Neural cell (in vitro differentiated cells): Measurements from ENCODE around the gene CCDC149. TPM values are rescaled to one million over a fixed set of nuclear protein-coding genes. Genes with fewer than 3 reads are reported as not detected.

ENCODE experiments used
- H2AFZ ChIP-seq: fragments of 200-600, 300-800 bp; sonication (generic), shearing (Covaris generic); 2 replicates; pipeline ENCODE4 v1.6.0; 2014; ENCODE audit warnings: low read depth, mild to moderate bottlenecking, antibody characterized with exemption, low read length, moderate library complexity
- H3F3A ChIP-seq: fragments of 200-600 bp; shearing (Covaris generic); 2 replicates; pipeline ENCODE4 v1.6.1; 2016; ENCODE audit warnings: mild to moderate bottlenecking, moderate library complexity, mixed read lengths, antibody characterized with exemption, low read length; ENCODE audit not compliant: insufficient read depth, poor library complexity, severe bottlenecking
- H3K27ac ChIP-seq: fragments of 200-600, 300-800 bp; sonication (generic), shearing (Covaris generic); 2 replicates; pipeline ENCODE4 v1.5.1; 2014; ENCODE audit warnings: mild to moderate bottlenecking, low read length, moderate library complexity
- H3K27me3 ChIP-seq: fragments of 300-800, 200-600 bp; sonication (generic), shearing (Covaris generic); 2 replicates; pipeline ENCODE4 v1.6.0; 2014; ENCODE audit warnings: mild to moderate bottlenecking, low read depth, low read length, moderate library complexity; ENCODE audit not compliant: insufficient read depth
- H3K36me3 ChIP-seq: fragments of 300-800, 200-600 bp; sonication (generic), shearing (Covaris generic); 2 replicates; pipeline ENCODE4 v1.5.1; 2014; ENCODE audit warnings: mild to moderate bottlenecking, antibody characterized with exemption, low read length, moderate library complexity; ENCODE audit not compliant: insufficient read depth
- H3K4me2 ChIP-seq: fragments of 300-800, 200-600 bp; sonication (generic), shearing (Covaris generic); 2 replicates; pipeline ENCODE4 v1.6.0; 2014; ENCODE audit warnings: mild to moderate bottlenecking, low read length
- H3K4me3 ChIP-seq: fragments of 300-800, 200-600 bp; sonication (generic), shearing (Covaris generic); 2 replicates; pipeline ENCODE4 v1.5.1; 2014; ENCODE audit warnings: mild to moderate bottlenecking, low read length, moderate library complexity
- H3K79me2 ChIP-seq: fragments of 200-600 bp; shearing (Covaris generic); replicated peaks from 2 replicates; pipeline ENCODE4 v1.6.0; 2014; ENCODE audit warnings: mild to moderate bottlenecking, low read length, moderate library complexity; ENCODE audit not compliant: insufficient read depth
- H3K9ac ChIP-seq: fragments of 300-800, 200-600 bp; sonication (generic), shearing (Covaris generic); 2 replicates; pipeline ENCODE4 v1.6.1; 2016; ENCODE audit warnings: mild to moderate bottlenecking, low read length, mixed read lengths
- H3K9me2 ChIP-seq: fragments of 200-600 bp; shearing (Covaris generic); 2 replicates; pipeline ENCODE4 v1.6.1; 2016; ENCODE audit warnings: mild to moderate bottlenecking, low read length, mixed read lengths; ENCODE audit not compliant: insufficient read depth
- H3K9me3 ChIP-seq: fragments of 200-600, 300-800 bp; sonication (generic), shearing (Covaris generic); 2 replicates; pipeline ENCODE4 v1.6.1; 2016; ENCODE audit warnings: mild to moderate bottlenecking, mixed run types, low read length, moderate library complexity, mixed read lengths
- H4K20me1 ChIP-seq: fragments of 200-600 bp; shearing (Covaris generic); 2 replicates; pipeline ENCODE4 v1.6.1; 2016; ENCODE audit warnings: mild to moderate bottlenecking, mixed run types; ENCODE audit not compliant: insufficient read depth
- CTCF ChIP-seq: fragments of 450-650 bp; IDR thresholded peaks from 2 replicates; pipeline ENCODE4 v1.5.1; 2014; ENCODE audit warnings: antibody characterized with exemption, mild to moderate bottlenecking, moderate library complexity; ENCODE audit not compliant: poor library complexity, severe bottlenecking
- EP300 ChIP-seq: fragments of 450-650 bp; conservative IDR thresholded peaks from 2 replicates; pipeline ENCODE4 v1.6.1; 2014; ENCODE audit warnings: antibody characterized with exemption, mild to moderate bottlenecking, moderate library complexity; ENCODE audit not compliant: poor library complexity, severe bottlenecking
- EZH2 ChIP-seq: fragments of 200-600, 300-800 bp; shearing (Covaris generic), sonication (generic); IDR thresholded peaks from 2 replicates; pipeline ENCODE4 v1.6.1; 2014; ENCODE audit warnings: antibody characterized with exemption, low read length, borderline replicate concordance, mild to moderate bottlenecking; ENCODE audit not compliant: insufficient read depth, poor library complexity, severe bottlenecking
- MXI1 ChIP-seq: fragments of 450-650 bp; conservative IDR thresholded peaks from 2 replicates; pipeline ENCODE4 v1.6.1; 2014; ENCODE audit warnings: antibody characterized with exemption, mild to moderate bottlenecking; ENCODE audit not compliant: poor library complexity, severe bottlenecking
- POLR2AphosphoS5 ChIP-seq: IDR thresholded peaks from 2 replicates; pipeline ENCODE4 v1.6.1; 2012
- RAD21 ChIP-seq: fragments of 450-650 bp; conservative IDR thresholded peaks from 2 replicates; pipeline ENCODE4 v1.6.1; 2014; ENCODE audit warnings: antibody characterized with exemption, mild to moderate bottlenecking, moderate library complexity
- SMC3 ChIP-seq: fragments of 450-650 bp; conservative IDR thresholded peaks from 2 replicates; pipeline ENCODE4 v1.6.1; 2014; ENCODE audit warnings: antibody characterized with exemption, mild to moderate bottlenecking, moderate library complexity; ENCODE audit not compliant: poor library complexity
- TAF1 ChIP-seq: IDR thresholded peaks from 2 replicates; pipeline ENCODE4 v1.6.1; 2012; ENCODE audit warnings: low read depth
- polyA plus RNA-seq: library from polyadenylated mRNA; depleted of rRNA; stranded (reverse); fragments of >200 nt; gene quantifications from 2 replicates; pipeline ENCODE4 v1.2.3, GENCODE V29; 2014
- TF ChIP-seq, protein P1 (sequence below): IDR thresholded peaks from 2 replicates; pipeline ENCODE4 v1.6.1; 2012; ENCODE audit warnings: borderline replicate concordance

The CCDC149 gene
- polyA plus RNA-seq, 1 donor from 2014 or later, result 6.6 TPM

DNA sequence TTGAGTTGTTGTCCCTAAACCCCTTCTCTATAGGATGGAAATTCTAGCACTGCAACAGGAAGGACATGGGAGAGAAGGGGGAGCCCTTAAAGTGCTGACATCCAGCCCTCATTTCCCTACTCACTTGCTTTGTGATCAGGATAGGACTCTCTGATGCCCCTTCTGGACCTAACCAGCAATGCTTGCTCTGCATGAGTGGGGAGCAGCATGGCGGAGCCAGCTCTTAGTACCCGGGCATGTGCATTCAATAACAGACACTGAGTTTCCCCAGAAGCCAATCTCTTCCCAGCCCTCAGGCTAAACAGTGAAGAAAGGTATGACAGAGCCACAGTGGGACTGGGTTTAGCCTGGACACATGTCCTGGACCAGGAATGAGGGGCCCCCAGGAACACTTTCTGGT, 103.5 kb downstream of the CCDC149 start:
- no peak overlapping the region for H3K27ac ChIP-seq
- H3K36me3 ChIP-seq, result no peaks in the 10 kb centered on the region
- H2AFZ ChIP-seq, result no peak overlapping the region
- no peak overlapping the region for H3K4me3 ChIP-seq
- no peak for TF ChIP-seq EP300
- no peak for TF ChIP-seq RAD21
- TF ChIP-seq CTCF, result no peak
- no peak for TF ChIP-seq POLR2AphosphoS5
- no peak for TF ChIP-seq TAF1
- TF ChIP-seq, protein P1, sequence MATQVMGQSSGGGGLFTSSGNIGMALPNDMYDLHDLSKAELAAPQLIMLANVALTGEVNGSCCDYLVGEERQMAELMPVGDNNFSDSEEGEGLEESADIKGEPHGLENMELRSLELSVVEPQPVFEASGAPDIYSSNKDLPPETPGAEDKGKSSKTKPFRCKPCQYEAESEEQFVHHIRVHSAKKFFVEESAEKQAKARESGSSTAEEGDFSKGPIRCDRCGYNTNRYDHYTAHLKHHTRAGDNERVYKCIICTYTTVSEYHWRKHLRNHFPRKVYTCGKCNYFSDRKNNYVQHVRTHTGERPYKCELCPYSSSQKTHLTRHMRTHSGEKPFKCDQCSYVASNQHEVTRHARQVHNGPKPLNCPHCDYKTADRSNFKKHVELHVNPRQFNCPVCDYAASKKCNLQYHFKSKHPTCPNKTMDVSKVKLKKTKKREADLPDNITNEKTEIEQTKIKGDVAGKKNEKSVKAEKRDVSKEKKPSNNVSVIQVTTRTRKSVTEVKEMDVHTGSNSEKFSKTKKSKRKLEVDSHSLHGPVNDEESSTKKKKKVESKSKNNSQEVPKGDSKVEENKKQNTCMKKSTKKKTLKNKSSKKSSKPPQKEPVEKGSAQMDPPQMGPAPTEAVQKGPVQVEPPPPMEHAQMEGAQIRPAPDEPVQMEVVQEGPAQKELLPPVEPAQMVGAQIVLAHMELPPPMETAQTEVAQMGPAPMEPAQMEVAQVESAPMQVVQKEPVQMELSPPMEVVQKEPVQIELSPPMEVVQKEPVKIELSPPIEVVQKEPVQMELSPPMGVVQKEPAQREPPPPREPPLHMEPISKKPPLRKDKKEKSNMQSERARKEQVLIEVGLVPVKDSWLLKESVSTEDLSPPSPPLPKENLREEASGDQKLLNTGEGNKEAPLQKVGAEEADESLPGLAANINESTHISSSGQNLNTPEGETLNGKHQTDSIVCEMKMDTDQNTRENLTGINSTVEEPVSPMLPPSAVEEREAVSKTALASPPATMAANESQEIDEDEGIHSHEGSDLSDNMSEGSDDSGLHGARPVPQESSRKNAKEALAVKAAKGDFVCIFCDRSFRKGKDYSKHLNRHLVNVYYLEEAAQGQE, result no peak
- no peak for TF ChIP-seq SMC3
- no peak for TF ChIP-seq MXI1
- TF ChIP-seq EZH2, result no peak
- H3K9me2 ChIP-seq, result no peaks in the 10 kb centered on the region
- no peaks in the 10 kb centered on the region for H3F3A ChIP-seq
- H3K79me2 ChIP-seq, result no peaks in the 10 kb centered on the region
- no peaks in the 10 kb centered on the region for H4K20me1 ChIP-seq
- no peak overlapping the region for H3K9ac ChIP-seq
- H3K27me3 ChIP-seq, result no peaks in the 10 kb centered on the region
- no peak overlapping the region for H3K4me2 ChIP-seq
- no peaks in the 10 kb centered on the region for H3K9me3 ChIP-seq

DNA sequence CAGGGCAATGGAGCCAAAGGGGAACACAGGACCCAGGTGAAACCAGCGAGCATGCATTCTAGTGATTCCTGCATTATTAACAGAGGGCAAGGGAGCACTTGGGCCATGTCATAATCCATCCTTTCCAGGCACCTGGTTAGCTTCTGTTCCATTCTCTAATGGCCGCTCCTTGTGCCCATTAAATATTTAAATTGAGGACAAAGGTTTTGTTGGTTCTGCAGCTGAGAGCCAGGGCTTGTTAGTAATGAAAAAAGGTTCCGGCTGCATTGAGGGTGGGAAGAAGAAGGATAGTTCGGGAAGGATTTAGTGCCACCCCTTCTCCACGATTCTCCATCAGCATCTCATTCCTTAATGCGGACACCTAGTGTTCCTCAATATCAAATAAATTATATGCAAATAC, 103.9 kb downstream of the CCDC149 start:
- Histone ChIP-seq H4K20me1 (no peaks in the 10 kb centered on the region), H3K9me3 (no peaks in the 10 kb centered on the region), H3F3A (no peaks in the 10 kb centered on the region), H3K4me3 (no peak overlapping the region), H3K4me2 (no peak overlapping the region), H3K36me3 (no peaks in the 10 kb centered on the region), H3K9me2 (no peaks in the 10 kb centered on the region), H2AFZ (no peak overlapping the region), H3K27me3 (no peaks in the 10 kb centered on the region), H3K79me2 (no peaks in the 10 kb centered on the region), H3K27ac (no peak overlapping the region), H3K9ac (no peak overlapping the region)
- TF ChIP-seq SMC3 (no peak), POLR2AphosphoS5 (no peak), RAD21 (no peak), CTCF (no peak), TAF1 (no peak), EZH2 (no peak), MXI1 (no peak), EP300 (no peak)
- TF ChIP-seq, protein P1, result no peak
